Sciatic nerve (tissue), 2 donors: ENCODE results near the gene NKX2-1. TPM values are rescaled to one million over a fixed set of nuclear protein-coding genes. Genes with fewer than 3 reads are reported as not detected.

ENCODE experiments used
- ATAC-seq: fragments of 200-7000 bp; cut with Tn5 transposase; one replicate; pipeline ENCODE4 v1.9.1; 2020; ENCODE audit warnings: mild to moderate bottlenecking, moderate library complexity
- DNase-seq: peaks from one replicate; pipeline ENCODE4 v3.0.0-alpha.2; 2020; ENCODE audit warnings: low spot score
- intact Hi-C: fragments of 100-400 bp; cut with DNase I; formaldehyde crosslinking; loops from one replicate; pipeline ENCODE4 v1.14.2; 2022
- total RNA-seq: library from RNA; stranded (reverse); fragmentation: NEBNext Ultra II Directional; extraction: Animal tissue kit (Norgen Biotek cat#: 25700); gene quantifications from one replicate; pipeline ENCODE4 v1.2.1, GENCODE V29; 2021
- donor health status: DM: no; HTN: no; CAD: no.
- donor health status: DM: no; HTN: no; CAD: no.

Gene NKX2-1
- total RNA-seq, 1 donor from 2014 or later: 0.22 TPM

DNA sequence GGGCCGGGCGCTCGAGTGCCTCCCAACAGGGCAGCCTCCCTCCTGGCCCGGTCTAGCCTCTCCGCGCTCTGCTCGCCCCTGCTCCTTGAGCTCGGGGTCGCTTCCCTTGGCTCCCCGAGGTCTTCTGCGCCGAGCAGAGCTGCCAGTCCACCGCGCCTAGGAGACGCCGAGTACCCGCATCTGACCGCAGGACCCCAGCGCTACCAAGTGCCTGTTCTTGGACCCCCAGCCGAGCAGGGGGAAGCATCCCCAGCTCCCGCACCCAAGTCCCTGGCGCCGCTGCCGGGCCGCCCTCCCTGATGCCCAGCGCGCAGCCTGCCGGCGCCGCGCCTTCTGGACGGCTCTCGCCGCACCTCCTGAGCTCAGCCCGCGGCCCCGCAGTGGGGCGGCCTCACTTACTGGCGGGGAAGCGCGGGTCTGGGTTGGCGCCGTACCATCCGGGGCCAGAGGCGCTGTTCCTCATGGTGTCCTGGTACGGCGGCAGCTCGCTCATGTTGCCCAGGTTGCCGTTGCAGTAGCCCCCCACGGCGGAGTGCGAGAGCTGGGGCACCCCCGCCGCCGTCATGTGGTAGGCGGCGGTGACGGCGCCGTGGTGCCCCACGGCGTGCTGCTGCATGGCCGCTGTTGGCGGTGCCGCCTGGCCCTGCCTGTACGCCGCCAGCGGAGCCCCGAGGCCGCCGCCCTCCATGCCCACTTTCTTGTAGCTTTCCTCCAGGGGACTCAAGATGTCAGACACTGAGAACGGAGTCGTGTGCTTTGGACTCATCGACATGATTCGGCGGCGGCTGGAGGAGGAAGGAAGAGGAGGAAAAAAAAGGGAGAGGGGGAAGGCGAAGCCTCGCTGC lies 1.2 kb downstream of the NKX2-1 start:
- ATAC-seq (peak; percentile 27), DNase-seq (no peak)
- intact Hi-C loops: no loop called here

- intact Hi-C loops: no loop called here
- DNase-seq: no peak
- ATAC-seq: no peak
Measured at GRCh38 chr14:36518031-36518585, 1.9 kb downstream of the NKX2-1 start.

GRCh38 chr14:36517242-36518030 lies 2.6 kb downstream of the NKX2-1 start:
- intact Hi-C loops: no loop called here
- DNase-seq (no peak), ATAC-seq (peak; percentile 41)

- ATAC-seq (no peak), DNase-seq (no peak)
- intact Hi-C loops: no loop called here
Measured at GRCh38 chr14:36516719-36517241, 3.3 kb downstream of the NKX2-1 start.

DNA sequence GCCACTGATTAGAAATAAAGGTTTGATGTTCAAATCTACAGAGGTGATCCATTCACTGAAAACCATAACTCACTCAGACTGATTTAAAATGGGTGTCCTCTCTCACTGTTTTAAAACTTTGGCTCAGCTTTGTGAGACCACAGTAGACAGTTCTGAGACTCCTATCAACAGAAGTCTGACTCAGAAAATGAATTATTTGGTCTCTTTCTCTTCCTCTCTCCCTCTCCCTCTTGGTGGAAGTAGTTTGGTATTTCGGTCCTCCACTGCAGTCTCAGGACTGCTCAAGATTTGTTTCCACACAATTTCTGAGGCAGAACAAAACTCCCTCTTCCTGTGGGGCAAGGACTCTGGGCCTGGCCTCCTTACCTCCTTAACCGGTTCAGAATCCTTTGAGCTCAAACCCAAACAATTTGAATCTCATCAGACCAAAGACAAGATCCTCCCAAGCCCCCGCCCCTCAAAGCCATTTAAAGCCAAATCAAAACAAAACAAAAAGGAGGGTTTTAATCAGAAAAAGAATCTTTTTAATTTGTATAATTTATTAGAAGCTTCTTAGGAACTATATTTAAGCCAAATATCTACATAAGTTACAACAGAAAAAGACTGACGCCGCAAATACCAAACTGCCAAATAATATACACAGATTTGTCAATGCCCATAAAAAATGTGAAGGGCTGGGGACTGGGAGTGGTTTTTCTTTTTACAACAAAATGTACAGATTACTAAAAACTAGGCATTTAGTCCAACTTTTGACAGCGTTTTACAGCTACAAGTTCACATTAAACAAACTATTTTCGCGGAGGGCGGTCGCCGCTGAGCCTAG lies 3.9 kb downstream of the NKX2-1 start:
- DNase-seq (no peak), ATAC-seq (no peak)
- intact Hi-C loops: no loop called here

- DNase-seq (no peak), ATAC-seq (no peak)
- intact Hi-C loops: no loop called here
Measured at GRCh38 chr14:36515105-36515593, 4.9 kb downstream of the NKX2-1 start.

- ATAC-seq (no peak), DNase-seq (no peak)
- intact Hi-C loops: no loop called here
Measured at GRCh38 chr14:36514278-36515104, 5.5 kb downstream of the NKX2-1 start.

DNA sequence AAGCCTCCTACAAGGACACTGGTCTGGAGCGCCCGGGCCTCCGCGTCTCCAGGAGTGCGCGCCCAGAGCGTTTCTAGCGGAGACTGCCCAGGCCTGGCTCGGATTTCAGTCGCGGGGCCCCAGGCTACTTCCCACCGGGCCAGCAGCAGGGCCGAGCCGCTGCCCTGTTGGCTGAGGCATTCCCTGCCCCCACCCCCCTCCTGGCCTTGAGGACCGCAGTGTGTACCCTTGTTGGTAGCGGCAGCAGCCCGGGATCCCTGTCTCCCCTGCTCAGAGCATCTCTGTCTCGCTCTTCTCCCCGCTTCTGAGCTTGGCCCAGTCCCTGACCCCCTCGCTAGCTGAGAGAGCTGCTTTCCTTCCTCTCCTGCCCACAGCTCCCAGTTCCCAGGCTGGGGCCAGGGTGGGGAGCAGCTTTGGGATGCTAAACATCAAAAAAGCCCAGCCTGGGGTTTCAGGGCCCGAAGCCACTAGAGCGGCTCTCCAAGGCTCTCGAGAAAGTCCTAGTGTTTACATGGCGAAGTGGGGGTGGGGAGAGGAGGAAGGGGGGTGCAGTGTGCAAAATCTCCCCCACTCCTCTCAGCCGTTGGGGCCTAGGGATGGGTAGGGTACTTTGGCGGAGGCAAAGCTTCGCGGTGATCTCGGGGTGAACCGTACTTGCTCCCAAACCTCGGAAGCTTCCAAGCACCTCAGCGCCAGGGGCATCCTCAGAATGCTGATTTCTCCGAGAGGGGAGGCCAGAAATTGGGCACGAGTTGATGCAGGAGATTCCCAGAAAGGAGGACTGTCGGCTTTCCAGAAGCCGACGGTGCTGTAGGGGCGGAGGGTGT lies 6.4 kb downstream of the NKX2-1 start:
- intact Hi-C loops: no loop called here

DNA sequence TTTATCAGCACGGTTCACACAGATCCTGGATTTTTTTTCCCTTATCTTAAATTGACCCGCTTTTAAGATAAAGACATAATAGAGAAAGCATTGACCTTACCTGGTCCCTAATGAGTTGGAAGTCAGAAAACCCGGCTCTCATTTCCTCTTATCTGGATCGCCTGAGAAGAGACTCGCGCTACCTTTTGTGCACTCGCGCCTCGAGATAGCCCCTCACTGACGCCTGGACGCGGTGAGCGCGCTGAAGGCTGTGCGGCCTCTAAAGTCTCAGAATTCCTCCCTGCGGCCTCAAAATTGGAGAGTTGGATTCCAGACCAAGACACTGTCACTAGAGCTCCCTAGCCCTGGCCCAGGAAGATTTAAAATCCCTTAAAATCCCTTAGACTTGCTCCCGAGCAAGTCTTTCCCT lies 7.0 kb downstream of the NKX2-1 start:
- DNase-seq: no peak
- intact Hi-C loops: no loop called here
- ATAC-seq: no peak

More for the DNA sequence above, 6.4 kb downstream of the NKX2-1 start:
- ATAC-seq (peak; percentile 16), DNase-seq (no peak)

GRCh38 chr14:36512585-36513003 lies 7.4 kb downstream of the NKX2-1 start:
- intact Hi-C loops: no loop called here
- ATAC-seq (no peak), DNase-seq (no peak)

GRCh38 chr14:36511981-36512584 lies 7.9 kb downstream of the NKX2-1 start:
- no peak for ATAC-seq
- DNase-seq: no peak
- intact Hi-C loops: no loop called here

DNA sequence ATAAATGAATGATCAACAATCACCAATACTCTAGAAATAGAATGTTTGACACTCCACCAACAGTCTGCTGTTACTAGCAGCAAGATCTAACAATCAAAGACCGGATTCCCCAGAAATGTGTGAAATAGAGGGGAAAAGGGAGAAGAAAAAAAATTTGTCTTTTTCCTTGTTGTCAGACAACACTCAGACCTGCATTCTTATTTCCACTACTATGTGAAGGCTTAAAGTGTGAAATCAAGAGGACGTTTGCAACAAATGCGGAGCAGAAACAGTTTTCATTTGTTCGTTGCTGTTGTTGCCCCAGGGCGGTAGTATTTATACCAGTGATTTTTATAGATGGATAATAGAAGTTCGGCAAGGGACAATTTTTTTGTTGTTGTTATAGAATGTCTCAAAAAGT lies 9.2 kb downstream of the NKX2-1 start:
- intact Hi-C loops: no loop called here
- DNase-seq (no peak), ATAC-seq (no peak)

DNA sequence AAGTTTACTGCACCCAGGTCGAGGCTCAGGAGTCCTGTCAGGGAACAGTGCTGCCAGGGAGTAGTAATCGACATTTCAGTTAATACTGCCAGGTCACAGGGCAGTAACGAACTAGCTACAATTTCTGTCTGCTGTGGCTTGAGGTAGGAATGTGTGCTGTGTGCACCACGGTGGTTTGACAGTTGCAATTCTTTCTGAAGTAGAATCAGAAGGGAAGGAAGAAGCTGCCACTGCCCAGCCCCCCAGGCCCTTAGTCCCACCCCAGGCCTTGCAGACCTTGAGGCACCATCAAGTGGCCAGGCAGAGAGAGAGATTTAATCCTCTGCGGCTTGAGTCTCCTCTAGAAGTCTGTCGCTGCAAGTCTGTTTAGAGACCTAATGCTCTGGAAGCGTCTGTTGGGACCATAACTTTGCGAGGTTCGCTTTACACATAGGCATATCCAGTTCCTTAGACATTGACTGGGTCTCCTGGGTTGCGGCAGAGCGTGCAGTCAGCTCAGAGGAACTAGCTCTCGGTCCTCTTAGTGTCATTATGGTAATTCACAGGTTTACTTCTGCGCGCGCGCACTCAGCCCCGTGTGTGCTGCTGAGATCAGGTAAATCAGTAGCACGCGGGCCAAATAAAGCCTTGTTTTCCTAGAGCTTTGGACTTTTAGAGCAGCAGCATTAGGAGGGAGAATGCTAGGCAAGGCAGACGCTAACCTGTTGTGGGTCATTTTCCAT lies 9.8 kb downstream of the NKX2-1 start:
- ATAC-seq (no peak), DNase-seq (no peak)
- intact Hi-C loops: no loop called here

DNA sequence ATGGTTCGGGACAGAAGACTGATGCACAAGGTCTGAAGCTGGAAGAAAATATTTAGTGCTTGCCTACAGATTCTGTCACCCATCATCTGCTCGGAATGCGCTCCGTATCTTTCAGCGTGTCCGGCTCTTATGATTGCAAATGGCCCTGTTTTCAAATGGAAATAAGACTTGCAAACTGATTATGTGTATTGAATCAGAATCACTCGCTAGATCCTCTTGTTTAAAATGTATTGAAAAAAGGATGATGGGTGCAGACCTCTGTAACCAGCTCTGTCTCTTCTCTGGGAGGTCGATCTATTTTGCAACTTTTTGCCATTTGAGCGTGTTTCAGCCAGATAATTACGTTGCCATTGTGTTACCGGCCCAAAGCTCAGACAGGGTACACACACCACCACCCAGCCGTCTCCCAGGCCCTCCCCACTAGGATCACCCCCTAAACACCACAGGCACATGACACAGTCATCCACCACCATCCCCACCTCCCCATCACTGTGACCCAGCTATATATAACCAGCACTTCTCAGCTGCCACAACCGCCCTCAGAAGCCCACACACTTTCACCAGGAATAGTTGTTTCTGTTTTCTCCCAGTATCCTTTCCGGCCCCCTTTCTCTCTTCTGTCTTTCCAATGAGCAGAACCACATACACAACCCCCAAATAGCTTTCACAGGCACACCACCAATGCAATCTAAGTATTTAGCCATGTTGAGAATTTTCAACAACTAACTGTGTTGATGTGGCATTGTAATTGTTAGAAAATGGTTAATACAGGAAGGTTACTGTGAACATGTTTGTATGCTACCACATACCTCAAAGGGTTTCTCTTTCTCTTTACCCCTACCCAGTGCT lies 10.7 kb downstream of the NKX2-1 start:
- no peak for DNase-seq
- intact Hi-C loops: no loop called here
- ATAC-seq: no peak

DNA sequence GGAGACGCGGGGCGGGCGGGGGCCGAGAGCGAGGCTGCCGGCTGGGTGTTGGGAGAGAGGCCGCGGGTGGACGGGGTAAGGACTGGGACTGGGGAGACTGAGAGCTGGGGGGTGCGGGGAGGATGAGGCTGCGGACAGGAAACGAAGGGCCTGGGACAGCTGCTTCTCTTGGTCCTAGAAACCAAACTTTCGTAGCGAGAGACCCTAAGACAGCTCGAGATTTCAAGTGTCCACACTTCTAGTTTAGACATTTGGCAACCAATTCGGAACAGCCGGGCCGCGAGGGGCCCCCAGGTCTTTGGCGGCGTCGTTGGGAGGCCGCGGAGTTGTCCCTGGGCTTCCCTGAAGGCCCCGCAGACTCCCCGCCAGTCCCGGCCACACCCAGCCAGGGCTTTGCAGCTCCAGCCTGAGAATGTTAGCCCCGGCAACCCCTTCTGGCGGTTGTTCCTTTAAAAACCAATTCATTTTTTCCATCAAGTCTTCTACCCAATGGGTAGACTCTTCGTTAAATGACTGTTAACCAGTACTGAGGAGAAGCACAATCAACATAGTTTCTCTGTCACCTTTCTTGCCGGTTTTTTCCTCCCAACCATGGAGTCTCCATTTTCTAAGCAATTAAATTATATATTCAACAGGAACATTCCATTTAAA lies 11.5 kb downstream of the NKX2-1 start:
- ATAC-seq: no peak
- DNase-seq: no peak
- intact Hi-C loops: no loop called here
